Stomach (tissue), 4 donors: ENCODE measurements around the gene HUNK.

Experiments
- CTCF ChIP-seq, 7 experiments: fragments of 450-650 bp in 4 of 7; fragments of 200-600 bp in 3 of 7; sonication (generic) in 3 of 7; IDR thresholded peaks; one replicate each; pipeline ENCODE4 v1.5.1; 2016 to 2019; ENCODE audit warnings: antibody characterized with exemption in 7 of 7, control low read depth in 2 of 7, mild to moderate bottlenecking in 1 of 7
- POLR2A ChIP-seq, 4 donors: fragments of 450-650 bp; IDR thresholded peaks; one replicate each; pipeline ENCODE4 v1.6.1; 2016; ENCODE audit warnings: antibody characterized with exemption in 4 of 4, control low read depth in 2 of 4, mild to moderate bottlenecking in 1 of 4, moderate library complexity in 1 of 4

- peak in 4 of 7 experiments; percentile 36 to 59 (median 50) for TF ChIP-seq CTCF (IDR thresholded peaks at IDR 0.05)
- no peak for TF ChIP-seq POLR2A (IDR thresholded peaks at IDR 0.05)
These were observed 1.1 kb downstream of the HUNK start for GRCh38 chr21:31873696-31874599.
